Endothelial cell (in vitro differentiated cells): ENCODE results near the gene RDM1. TPM values are rescaled to one million over a fixed set of nuclear protein-coding genes. Genes with fewer than 3 reads are reported as not detected.
A peak's percentile ranks its signal among the peaks of the same experiment; 100 is the strongest.

Source experiments
- DNase-seq: peaks from one replicate; pipeline ENCODE4 v3.0.0; 2021; ENCODE audit warnings: low spot score
- H3K27ac Mint-ChIP-seq: one replicate; pipeline ENCODE4 v1.8.0; 2021; ENCODE audit warnings: mixed read lengths, inconsistent platforms; ENCODE audit not compliant: unreplicated experiment
- H3K27me3 Mint-ChIP-seq: one replicate; pipeline ENCODE4 v1.8.0; 2021; ENCODE audit warnings: mild to moderate bottlenecking, moderate library complexity, mixed read lengths, inconsistent platforms; ENCODE audit not compliant: unreplicated experiment
- H3K36me3 Mint-ChIP-seq: one replicate; pipeline ENCODE4 v1.8.0; 2021; ENCODE audit warnings: mild to moderate bottlenecking, low read depth, mixed read lengths, inconsistent platforms; ENCODE audit not compliant: unreplicated experiment
- H3K4me1 Mint-ChIP-seq: one replicate; pipeline ENCODE4 v1.8.0; 2021; ENCODE audit warnings: mild to moderate bottlenecking, mixed read lengths, inconsistent platforms; ENCODE audit not compliant: unreplicated experiment
- H3K4me3 Mint-ChIP-seq: one replicate; pipeline ENCODE4 v1.8.0; 2021; ENCODE audit warnings: mild to moderate bottlenecking, mixed read lengths, inconsistent platforms; ENCODE audit not compliant: unreplicated experiment
- H3K9me3 Mint-ChIP-seq: one replicate; pipeline ENCODE4 v1.8.0; 2021; ENCODE audit warnings: mixed read lengths, inconsistent platforms; ENCODE audit not compliant: unreplicated experiment
- total RNA-seq: library from RNA; stranded (reverse); fragmentation: NEBNext Ultra II Directional; extraction: Animal tissue kit (Norgen Biotek cat#: 25700); gene quantifications from one replicate; pipeline ENCODE4 v1.2.1, GENCODE V29; 2021; ENCODE audit not compliant: unreplicated experiment
- TF ChIP-seq, protein P1 (sequence below): fragments of 200-600 bp; sonication (generic); IDR thresholded peaks from one replicate; pipeline ENCODE4 v1.5.0; 2021; ENCODE audit warnings: antibody characterized with exemption; ENCODE audit not compliant: unreplicated experiment

Gene RDM1
- total RNA-seq, 1 donor from 2014 or later = 0.67 TPM

DNA sequence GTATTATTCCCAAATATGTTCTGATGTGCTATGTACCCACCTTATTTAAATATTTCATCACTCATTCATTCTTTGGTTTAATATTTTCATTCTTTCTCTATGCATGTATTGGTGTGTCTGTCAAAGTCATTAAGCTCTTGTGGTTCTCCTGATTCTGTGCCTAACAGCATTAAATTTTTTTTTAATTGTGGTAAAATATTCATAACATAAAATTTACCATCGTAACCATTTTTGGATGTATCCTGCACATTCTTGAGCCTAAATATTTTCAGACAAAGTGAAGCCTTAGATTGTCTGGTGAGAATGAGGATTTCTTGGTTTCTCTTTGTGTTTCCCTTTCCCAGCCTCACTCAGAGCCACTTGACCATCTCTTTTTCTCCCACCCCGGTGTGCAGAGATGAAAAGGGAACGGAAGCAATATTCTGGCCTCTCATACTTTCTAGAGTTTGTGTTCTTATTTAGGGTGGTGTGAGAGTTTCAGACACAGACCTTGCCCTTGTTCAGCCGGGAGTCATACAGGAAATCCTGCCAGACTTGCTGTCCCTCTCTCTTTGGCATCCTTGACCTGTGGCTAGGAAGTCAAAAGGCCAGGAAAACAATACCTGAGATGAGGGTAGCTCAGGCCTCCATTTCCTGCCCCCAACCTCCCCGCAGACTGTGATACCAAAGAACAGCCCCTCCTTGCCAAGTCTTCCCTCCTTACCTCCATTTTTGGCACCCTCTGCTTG lies 55.3 kb downstream of the RDM1 start:
- Mint-ChIP-seq H3K27ac (peak overlapping the region; percentile 80), H3K27me3 (peaks cover 2% of the 10 kb centered on the region), H3K9me3 (no peaks in the 10 kb centered on the region), H3K4me3 (no peak overlapping the region), H3K36me3 (no peaks in the 10 kb centered on the region), H3K4me1 (peaks cover 32% of the 10 kb centered on the region)
- TF ChIP-seq, protein P1, sequence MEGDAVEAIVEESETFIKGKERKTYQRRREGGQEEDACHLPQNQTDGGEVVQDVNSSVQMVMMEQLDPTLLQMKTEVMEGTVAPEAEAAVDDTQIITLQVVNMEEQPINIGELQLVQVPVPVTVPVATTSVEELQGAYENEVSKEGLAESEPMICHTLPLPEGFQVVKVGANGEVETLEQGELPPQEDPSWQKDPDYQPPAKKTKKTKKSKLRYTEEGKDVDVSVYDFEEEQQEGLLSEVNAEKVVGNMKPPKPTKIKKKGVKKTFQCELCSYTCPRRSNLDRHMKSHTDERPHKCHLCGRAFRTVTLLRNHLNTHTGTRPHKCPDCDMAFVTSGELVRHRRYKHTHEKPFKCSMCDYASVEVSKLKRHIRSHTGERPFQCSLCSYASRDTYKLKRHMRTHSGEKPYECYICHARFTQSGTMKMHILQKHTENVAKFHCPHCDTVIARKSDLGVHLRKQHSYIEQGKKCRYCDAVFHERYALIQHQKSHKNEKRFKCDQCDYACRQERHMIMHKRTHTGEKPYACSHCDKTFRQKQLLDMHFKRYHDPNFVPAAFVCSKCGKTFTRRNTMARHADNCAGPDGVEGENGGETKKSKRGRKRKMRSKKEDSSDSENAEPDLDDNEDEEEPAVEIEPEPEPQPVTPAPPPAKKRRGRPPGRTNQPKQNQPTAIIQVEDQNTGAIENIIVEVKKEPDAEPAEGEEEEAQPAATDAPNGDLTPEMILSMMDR = no peak
- DNase-seq = no peak

DNA sequence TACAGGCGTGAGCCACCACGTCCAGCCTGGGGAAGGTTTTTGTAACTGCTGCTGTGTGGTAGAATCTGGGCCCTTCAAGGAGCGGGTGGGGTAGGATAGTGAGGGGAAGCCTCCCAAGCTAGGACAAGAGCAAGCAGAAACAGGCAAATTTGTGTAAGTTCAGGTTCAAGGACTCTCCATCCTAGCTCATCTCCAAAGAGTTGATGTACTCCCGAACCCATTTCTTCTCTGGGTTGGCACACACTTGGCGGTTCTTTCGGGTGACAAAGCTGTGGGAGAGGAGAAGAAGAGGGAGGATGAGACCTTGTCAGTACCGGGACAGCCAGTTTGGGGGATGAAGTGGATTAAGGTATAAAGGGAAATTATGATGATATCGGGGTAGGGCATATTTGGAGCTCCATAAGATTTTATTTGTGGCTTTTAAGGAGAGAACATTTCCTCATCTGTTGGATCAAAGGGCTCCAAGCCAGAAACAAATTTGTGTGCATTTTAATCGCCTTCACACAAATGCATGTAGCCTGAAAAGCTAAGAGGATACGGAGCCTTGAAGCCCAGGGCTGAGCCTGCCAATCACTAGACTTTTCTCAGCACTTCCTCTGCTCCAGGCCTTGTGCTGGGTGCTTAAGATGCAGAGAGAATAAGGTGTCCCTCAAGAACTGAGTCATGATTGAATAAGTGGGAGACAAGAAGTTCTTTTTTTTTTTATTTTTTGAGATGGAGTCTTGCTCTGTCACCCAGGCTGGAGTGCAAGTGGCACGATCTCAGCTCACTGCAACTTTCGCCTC lies 58.2 kb downstream of the RDM1 start:
- H3K4me3 Mint-ChIP-seq = no peak overlapping the region
- no peaks in the 10 kb centered on the region for H3K36me3 Mint-ChIP-seq
- H3K27me3 Mint-ChIP-seq = peaks cover 3% of the 10 kb centered on the region
- TF ChIP-seq, protein P1 = no peak
- no peak overlapping the region for H3K27ac Mint-ChIP-seq
- no peaks in the 10 kb centered on the region for H3K9me3 Mint-ChIP-seq
- DNase-seq = no peak
- peaks cover 30% of the 10 kb centered on the region for H3K4me1 Mint-ChIP-seq

DNA sequence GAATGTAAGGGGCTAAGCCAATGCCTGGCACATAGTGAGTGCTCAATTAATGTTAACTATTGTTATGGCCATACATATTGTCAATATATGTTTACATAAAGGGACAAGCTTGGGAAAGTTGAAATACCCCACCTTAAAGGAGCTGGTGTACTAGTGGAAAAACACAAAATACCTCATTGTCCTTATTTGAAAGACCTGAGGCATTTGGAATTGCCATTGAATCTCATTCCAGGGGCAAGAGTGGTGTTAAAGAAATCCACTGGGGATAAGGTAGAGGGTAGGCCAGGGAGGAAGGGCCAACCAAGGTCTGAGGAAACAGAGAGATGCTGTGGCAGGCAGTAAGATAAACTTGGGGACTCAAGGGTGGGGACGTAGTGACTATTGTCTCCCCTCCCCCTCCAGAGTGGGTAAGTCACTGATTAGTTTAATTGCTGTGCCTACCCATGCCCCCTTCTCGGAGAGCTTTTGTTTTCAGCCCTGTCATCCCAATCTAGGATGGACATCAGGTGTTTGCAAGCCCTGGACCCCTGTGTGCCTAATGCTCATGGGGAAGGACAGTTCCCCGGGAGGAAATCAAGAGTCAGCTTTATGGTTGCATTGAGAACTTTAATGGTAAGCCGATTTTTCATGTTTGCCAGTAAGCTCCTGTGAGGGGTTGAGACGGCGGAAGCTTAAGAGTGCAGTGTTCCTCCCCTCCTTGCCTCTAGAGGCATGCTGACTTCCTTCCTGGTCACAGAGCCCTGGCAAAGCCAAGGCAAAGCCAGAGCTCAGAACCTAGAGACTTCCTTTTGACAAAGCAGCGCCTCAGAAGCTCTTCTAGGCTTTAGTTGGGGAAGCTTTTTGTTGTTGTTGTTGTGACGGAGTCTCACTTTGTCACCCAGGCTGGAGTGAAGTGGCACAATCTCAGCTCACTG lies 59.4 kb downstream of the RDM1 start:
- DNase-seq = no peak
- TF ChIP-seq, protein P1 = no peak
- peaks cover 3% of the 10 kb centered on the region for H3K27me3 Mint-ChIP-seq
- no peak overlapping the region for H3K4me3 Mint-ChIP-seq
- H3K36me3 Mint-ChIP-seq = no peaks in the 10 kb centered on the region
- H3K27ac Mint-ChIP-seq = no peak overlapping the region
- no peaks in the 10 kb centered on the region for H3K9me3 Mint-ChIP-seq
- H3K4me1 Mint-ChIP-seq = peaks cover 23% of the 10 kb centered on the region

DNA sequence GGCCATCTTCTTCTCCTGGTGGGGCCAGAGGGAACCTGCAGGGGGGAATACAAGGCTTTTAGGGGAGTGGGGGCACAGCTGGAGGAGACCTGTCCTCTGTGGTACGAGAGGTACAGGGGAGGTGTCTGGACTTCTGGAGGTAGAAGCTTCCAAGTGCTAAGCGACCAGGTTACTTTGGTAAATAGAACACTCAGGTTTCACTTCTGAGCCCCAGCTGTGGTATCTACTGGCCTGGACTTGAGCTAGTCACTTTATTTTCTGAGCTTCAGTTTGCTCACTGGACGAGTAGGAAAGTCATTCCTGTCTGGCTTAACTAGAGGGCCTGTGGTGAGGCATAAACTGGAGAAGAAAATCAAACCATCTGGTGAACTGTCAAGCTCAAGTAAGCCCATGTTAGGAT lies 61.8 kb downstream of the RDM1 start, which contains the start of gene HEATR9:
HEATR9 (minus strand) TSS at position 155 of the 400 bp plus-strand sequence; CDS start at position 6, 149 bp downstream.
- H3K27me3 Mint-ChIP-seq = peaks cover 3% of the 10 kb centered on the region
- TF ChIP-seq, protein P1 = no peak
- H3K27ac Mint-ChIP-seq = no peak within 1 kb of the TSS
- no peaks in the 10 kb centered on the region for H3K9me3 Mint-ChIP-seq
- H3K4me1 Mint-ChIP-seq = peaks cover 9% of the 10 kb centered on the region
- no peaks in the 10 kb centered on the region for H3K36me3 Mint-ChIP-seq
- no peak within 1 kb of the TSS for H3K4me3 Mint-ChIP-seq
- DNase-seq = no peak

Other genes with a start within 250 kb of the RDM1 start
- 1.7 TPM for gene RASL10B, start 199.1 kb downstream of the RDM1 start, total RNA-seq
- gene GAS2L2, start 177.5 kb downstream of the RDM1 start, total RNA-seq = 0.10 TPM
- gene C17orf50, start 169.9 kb downstream of the RDM1 start, total RNA-seq = 0.90 TPM
- 10.6 TPM for gene MMP28, start 135.1 kb downstream of the RDM1 start, total RNA-seq
- 188 TPM for gene TAF15, start 121.3 kb downstream of the RDM1 start, total RNA-seq
- gene HEATR9, start 61.9 kb downstream of the RDM1 start, total RNA-seq = not detected
- not detected for gene CCL5, start 50.4 kb downstream of the RDM1 start, total RNA-seq
- not detected for gene LYZL6, start 12.9 kb upstream of the RDM1 start, total RNA-seq
- not detected for gene CCL16, start 50.7 kb upstream of the RDM1 start, total RNA-seq
- not detected for gene CCL14, start 56.0 kb upstream of the RDM1 start, total RNA-seq
- not detected for gene CCL15, start 70.8 kb upstream of the RDM1 start, total RNA-seq
- gene CCL23, start 87.2 kb upstream of the RDM1 start, total RNA-seq = not detected
- not detected for gene CCL18, start 133.5 kb upstream of the RDM1 start, total RNA-seq
- gene CCL3, start 159.4 kb upstream of the RDM1 start, total RNA-seq = not detected
- not detected for gene CCL4, start 173.1 kb upstream of the RDM1 start, total RNA-seq
- gene TBC1D3B, start 245.9 kb upstream of the RDM1 start, total RNA-seq = 8.9 TPM